ENCODE results near the gene CCND3.
A peak's percentile ranks its signal among the peaks of the same experiment; 100 is the strongest.

Gene CCND3

GRCh38 chr6:41941280-41942066 lies at the start of gene CCND3:
Gene CCND3, minus strand, starts transcription at chr6:41941808. Its CDS starts 159 bp downstream, at chr6:41941649.
- no peaks in the 10 kb centered on the region for H3K9me3 ChIP-seq (replicated peaks; ENCODE audit: insufficient read depth, low read length)
- peak within 1 kb of the TSS; percentile 99 for H3K4me3 ChIP-seq (ENCODE audit: low read length)
- no peaks in the 10 kb centered on the region for H4K20me1 ChIP-seq (ENCODE audit: insufficient read depth, low read length)
- H3K36me3 ChIP-seq (replicated peaks; ENCODE audit: insufficient read depth, low read length), result no peaks in the 10 kb centered on the region
- H3K27ac ChIP-seq (ENCODE audit: low read length), result peak within 1 kb of the TSS; percentile 27; the same call in 1 of the 2 replicates
- peaks cover 18% of the 10 kb centered on the region for H3K4me1 ChIP-seq (ENCODE audit: low read length)
- no peaks in the 10 kb centered on the region for H3K27me3 ChIP-seq (replicated peaks; ENCODE audit: insufficient read depth, low read length)
- no peak for TF ChIP-seq EZH2phosphoT487 (IDR thresholded peaks at IDR 0.05; ENCODE audit: low read length)
- no peak for TF ChIP-seq CTCF (IDR thresholded peaks at IDR 0.05; ENCODE audit: low read length)
- TF ChIP-seq EZH2 (optimal IDR thresholded peaks at IDR 0.05; ENCODE audit: low read depth, low read length), result no peak
- peaks cover 41% of the 10 kb centered on the region for H3K79me2 ChIP-seq (ENCODE audit: low read length)
- H3K9ac ChIP-seq (ENCODE audit: low read length), result peak within 1 kb of the TSS; percentile 68
- peak; percentile 92 for DNase-seq
- H2AFZ ChIP-seq (ENCODE audit: low read length), result peak within 1 kb of the TSS; percentile 93
- peak within 1 kb of the TSS; percentile 79 for H3K4me2 ChIP-seq (ENCODE audit: low read depth, low read length)
- H3K9me2 ChIP-seq (replicated peaks; ENCODE audit: insufficient read depth, low read length), result no peaks in the 10 kb centered on the region
- 0 out of 2 replicates have a peak, but pooled peaks cover 7% of the 10 kb centered on the region for H3F3A ChIP-seq (ENCODE audit: insufficient read depth, low read length)

- Histone ChIP-seq H3K36me3 (replicated peaks; ENCODE audit: insufficient read depth, low read length) (no peaks in the 10 kb centered on the region), H3K9me2 (replicated peaks; ENCODE audit: insufficient read depth, low read length) (no peaks in the 10 kb centered on the region), H3F3A (ENCODE audit: insufficient read depth, low read length) (no peaks in the 10 kb centered on the region), H4K20me1 (ENCODE audit: insufficient read depth, low read length) (no peaks in the 10 kb centered on the region), H3K4me3 (ENCODE audit: low read length) (no peak overlapping the region), H3K4me2 (ENCODE audit: low read depth, low read length) (no peak overlapping the region), H3K9me3 (replicated peaks; ENCODE audit: insufficient read depth, low read length) (no peaks in the 10 kb centered on the region), H3K79me2 (ENCODE audit: low read length) (no peaks in the 10 kb centered on the region), H3K27me3 (replicated peaks; ENCODE audit: insufficient read depth, low read length) (no peaks in the 10 kb centered on the region), H3K4me1 (ENCODE audit: low read length) (no peaks in the 10 kb centered on the region), H3K9ac (ENCODE audit: low read length) (no peak overlapping the region), H3K27ac (ENCODE audit: low read length) (no peak overlapping the region), H2AFZ (ENCODE audit: low read length) (no peak overlapping the region)
- DNase-seq, result no peak
- TF ChIP-seq EZH2phosphoT487 (IDR thresholded peaks at IDR 0.05; ENCODE audit: low read length), result no peak
- no peak for TF ChIP-seq CTCF (IDR thresholded peaks at IDR 0.05; ENCODE audit: low read length)
- no peak for TF ChIP-seq EZH2 (optimal IDR thresholded peaks at IDR 0.05; ENCODE audit: low read depth, low read length)
Observed at GRCh38 chr6:41986339-41986738, 44.7 kb upstream of the CCND3 start.

DNA sequence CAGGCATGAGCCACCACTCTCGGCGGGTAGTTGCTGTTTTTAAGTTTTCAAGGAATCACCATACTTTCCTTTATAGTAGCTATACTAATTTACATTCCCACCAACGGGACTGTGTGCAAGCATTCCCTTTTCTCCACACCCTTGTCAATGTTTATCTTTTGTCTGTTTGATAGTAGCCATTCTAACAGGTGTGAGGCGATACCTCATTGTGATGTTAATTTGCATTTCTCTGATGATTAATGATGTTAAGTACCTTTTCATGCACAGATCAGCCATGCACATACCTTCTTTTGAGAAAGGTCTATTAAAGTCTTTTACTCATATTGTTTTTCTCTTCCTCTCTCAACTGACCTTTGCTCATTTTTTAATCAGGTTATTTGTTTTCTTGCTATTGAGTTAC lies 43.0 kb upstream of the CCND3 start:
- no peaks in the 10 kb centered on the region for H3K4me1 ChIP-seq (ENCODE audit: low read length)
- no peak for DNase-seq
- H3F3A ChIP-seq (ENCODE audit: insufficient read depth, low read length), result no peaks in the 10 kb centered on the region

More for the DNA sequence above, 43.0 kb upstream of the CCND3 start:
- Histone ChIP-seq H3K27ac (ENCODE audit: low read length) (no peak overlapping the region), H3K9me2 (replicated peaks; ENCODE audit: insufficient read depth, low read length) (no peaks in the 10 kb centered on the region), H4K20me1 (ENCODE audit: insufficient read depth, low read length) (no peaks in the 10 kb centered on the region), H2AFZ (ENCODE audit: low read length) (no peak overlapping the region), H3K9me3 (replicated peaks; ENCODE audit: insufficient read depth, low read length) (no peaks in the 10 kb centered on the region), H3K4me2 (ENCODE audit: low read depth, low read length) (no peak overlapping the region), H3K4me3 (ENCODE audit: low read length) (no peak overlapping the region), H3K27me3 (replicated peaks; ENCODE audit: insufficient read depth, low read length) (no peaks in the 10 kb centered on the region), H3K36me3 (replicated peaks; ENCODE audit: insufficient read depth, low read length) (no peaks in the 10 kb centered on the region), H3K9ac (ENCODE audit: low read length) (no peak overlapping the region), H3K79me2 (ENCODE audit: low read length) (no peaks in the 10 kb centered on the region)
- TF ChIP-seq CTCF (IDR thresholded peaks at IDR 0.05; ENCODE audit: low read length), result no peak
- no peak for TF ChIP-seq EZH2phosphoT487 (IDR thresholded peaks at IDR 0.05; ENCODE audit: low read length)
- no peak for TF ChIP-seq EZH2 (optimal IDR thresholded peaks at IDR 0.05; ENCODE audit: low read depth, low read length)

All from MM.1S (cell line).